GM19372 (cell line): Measurements from ENCODE around the gene SPTAN1.
"Not testable (repeated sequence)": the region's sequence is repeated elsewhere in the genome, so short reads cannot be mapped to it uniquely, and the experiment has no call there.

Source experiments
- ATAC-seq: cut with Tn5 transposase; IDR thresholded peaks from one replicate; pipeline ENCODE4 v1.9.1; 2021; ENCODE audit warnings: mild to moderate bottlenecking, low read depth, moderate library complexity; ENCODE audit not compliant: unreplicated experiment

SPTAN1 gene

GRCh38 chr9:128656416-128657343 is 104.3 kb downstream of the SPTAN1 start, which contains the start of gene DYNC2I2:
TSS of gene DYNC2I2 (minus strand) at chr9:128656847. CDS start at chr9:128656726, 121 bp downstream.
- ATAC-seq: peak; percentile 60

DNA sequence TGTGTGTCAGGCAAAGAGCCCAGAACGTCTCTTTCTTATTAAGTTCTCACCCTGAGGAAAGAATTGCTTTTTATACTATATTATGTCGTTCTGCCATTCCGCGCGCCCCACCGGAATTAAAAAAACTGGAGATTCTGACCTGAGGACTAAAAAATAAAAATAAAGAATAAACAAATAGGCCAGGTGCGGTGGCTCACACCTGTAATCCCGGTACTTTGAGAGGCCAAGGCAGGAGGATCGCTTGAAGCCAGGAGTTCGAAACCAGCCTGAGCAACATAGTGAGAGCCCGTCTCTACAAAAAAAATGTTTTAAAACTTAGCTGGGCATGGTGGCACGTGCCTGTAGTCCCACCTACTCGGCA is 104.9 kb downstream of the SPTAN1 start:
- ATAC-seq: no peak

DNA sequence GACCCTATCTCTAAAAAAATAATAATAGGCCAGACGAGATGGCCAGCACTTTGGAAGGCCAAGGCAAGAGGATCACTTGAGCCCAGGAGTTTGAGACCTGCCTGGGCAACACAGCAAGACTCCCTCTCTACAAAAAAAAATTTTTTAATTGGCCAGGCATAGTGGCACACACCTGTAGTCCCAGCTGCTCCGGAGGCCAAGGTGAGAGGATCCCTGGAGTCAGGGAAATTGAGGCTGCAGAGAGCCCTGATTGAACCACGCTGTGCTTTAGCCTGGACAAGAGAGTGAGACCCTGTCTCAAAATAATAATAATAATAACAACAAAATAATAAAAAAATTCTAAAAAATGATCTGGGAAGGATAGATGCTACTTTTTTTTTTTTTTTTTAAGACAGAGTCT is 105.4 kb downstream of the SPTAN1 start:
- ATAC-seq: no peak

GRCh38 chr9:128666481-128666941 is 114.1 kb downstream of the SPTAN1 start:
- not testable (repeated sequence) for ATAC-seq

DNA sequence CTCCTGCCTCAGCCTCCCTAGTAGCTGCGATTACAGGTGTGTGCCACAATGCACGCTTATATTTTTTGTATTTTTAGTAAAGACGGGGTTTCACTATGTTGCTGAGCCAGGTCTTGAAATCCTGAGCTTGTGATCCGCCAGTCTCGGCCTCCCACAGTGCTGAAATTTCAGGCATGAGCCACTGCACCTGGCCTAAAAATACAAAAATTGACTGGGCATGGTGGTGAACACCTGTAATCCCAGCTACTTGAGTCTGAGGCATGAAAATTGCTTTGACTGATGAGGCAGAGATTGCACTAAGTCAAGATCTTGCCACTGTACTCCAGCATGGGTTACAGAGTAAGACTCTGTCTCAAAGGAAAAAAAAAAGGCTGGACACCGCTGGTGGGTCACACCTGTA is 117.4 kb downstream of the SPTAN1 start:
- ATAC-seq: no peak

DNA sequence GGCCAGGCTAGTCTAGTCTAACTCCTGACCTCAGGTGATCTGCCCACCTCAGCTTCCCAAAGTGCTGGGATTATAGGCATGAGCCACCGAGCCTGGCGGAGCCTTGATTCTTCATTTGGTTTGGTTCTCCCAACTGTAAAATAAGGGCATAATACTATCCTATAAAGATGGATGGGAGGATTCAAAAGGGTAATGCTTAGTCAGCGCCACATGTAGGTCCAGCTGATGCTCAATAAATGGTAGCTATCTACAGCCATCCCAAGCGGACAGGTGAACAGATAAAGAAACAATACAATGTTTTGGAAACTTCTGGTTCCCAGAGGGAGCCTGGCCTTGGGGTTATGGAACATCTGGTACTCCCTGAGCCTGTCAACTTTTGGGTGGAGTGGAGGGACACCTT is 123.0 kb downstream of the SPTAN1 start:
- ATAC-seq: no peak

GRCh38 chr9:128677794-128678193 is 125.4 kb downstream of the SPTAN1 start:
- no peak for ATAC-seq
